HG03439 (cell line): ENCODE results near the gene DYNC1H1.
"Not testable (repeated sequence)": the region's sequence is repeated elsewhere in the genome, so short reads cannot be mapped to it uniquely, and the experiment has no call there.

Source experiments
- ATAC-seq: cut with Tn5 transposase; IDR thresholded peaks from one replicate; pipeline ENCODE4 v1.9.1; 2021; ENCODE audit warnings: mild to moderate bottlenecking, moderate library complexity; ENCODE audit not compliant: unreplicated experiment

The DYNC1H1 gene

GRCh38 chr14:102058146-102058545 is 93.8 kb downstream of the DYNC1H1 start:
- no peak for ATAC-seq

GRCh38 chr14:102058961-102059360 is 94.6 kb downstream of the DYNC1H1 start:
- no peak for ATAC-seq

- peak; percentile 71 for ATAC-seq
Measured at GRCh38 chr14:102063109-102063807, 98.9 kb downstream of the DYNC1H1 start.

- ATAC-seq = no peak
Measured at GRCh38 chr14:102063808-102064429, 99.5 kb downstream of the DYNC1H1 start.

- ATAC-seq = not testable (repeated sequence)
Measured at GRCh38 chr14:102064590-102064989, 100.2 kb downstream of the DYNC1H1 start.

- ATAC-seq = no peak
Measured at GRCh38 chr14:102066041-102066451, 101.7 kb downstream of the DYNC1H1 start.

GRCh38 chr14:102071283-102071998 is 107.1 kb downstream of the DYNC1H1 start:
- ATAC-seq = no peak

- no peak for ATAC-seq
Measured at GRCh38 chr14:102074415-102074964, 110.1 kb downstream of the DYNC1H1 start.

GRCh38 chr14:102075155-102075554 is 110.8 kb downstream of the DYNC1H1 start:
- no peak for ATAC-seq

GRCh38 chr14:102077382-102077709 is 113.0 kb downstream of the DYNC1H1 start:
- ATAC-seq = no peak

- not testable (repeated sequence) for ATAC-seq
Measured at GRCh38 chr14:102078361-102078791, 114.0 kb downstream of the DYNC1H1 start.

GRCh38 chr14:102078831-102079699 is 114.7 kb downstream of the DYNC1H1 start:
- ATAC-seq = no peak

GRCh38 chr14:102079700-102079979 is 115.3 kb downstream of the DYNC1H1 start:
- ATAC-seq = no peak

GRCh38 chr14:102080183-102081080 is 116.1 kb downstream of the DYNC1H1 start:
- ATAC-seq = no peak

GRCh38 chr14:102081231-102082080 is 117.1 kb downstream of the DYNC1H1 start:
- no peak for ATAC-seq

- not testable (repeated sequence) for ATAC-seq
Measured at GRCh38 chr14:102084522-102084921, 120.1 kb downstream of the DYNC1H1 start.

GRCh38 chr14:102084931-102085330 is 120.6 kb downstream of the DYNC1H1 start:
- ATAC-seq = no peak

- ATAC-seq = no peak
Measured at GRCh38 chr14:102085488-102085887, 121.1 kb downstream of the DYNC1H1 start.
